ENCODE data around the gene PPP1R9A. TPM values are rescaled to one million over a fixed set of nuclear protein-coding genes. Genes with fewer than 3 reads are reported as not detected.

Gene PPP1R9A
- polyA plus RNA-seq, 1 donor (not counting 4 experiments of a cell fraction or from before 2014, with no cell fraction given): 0.01 TPM

GRCh38 chr7:95322396-95322795 is 415.0 kb downstream of the PPP1R9A start:
- TF ChIP-seq, protein P1, sequence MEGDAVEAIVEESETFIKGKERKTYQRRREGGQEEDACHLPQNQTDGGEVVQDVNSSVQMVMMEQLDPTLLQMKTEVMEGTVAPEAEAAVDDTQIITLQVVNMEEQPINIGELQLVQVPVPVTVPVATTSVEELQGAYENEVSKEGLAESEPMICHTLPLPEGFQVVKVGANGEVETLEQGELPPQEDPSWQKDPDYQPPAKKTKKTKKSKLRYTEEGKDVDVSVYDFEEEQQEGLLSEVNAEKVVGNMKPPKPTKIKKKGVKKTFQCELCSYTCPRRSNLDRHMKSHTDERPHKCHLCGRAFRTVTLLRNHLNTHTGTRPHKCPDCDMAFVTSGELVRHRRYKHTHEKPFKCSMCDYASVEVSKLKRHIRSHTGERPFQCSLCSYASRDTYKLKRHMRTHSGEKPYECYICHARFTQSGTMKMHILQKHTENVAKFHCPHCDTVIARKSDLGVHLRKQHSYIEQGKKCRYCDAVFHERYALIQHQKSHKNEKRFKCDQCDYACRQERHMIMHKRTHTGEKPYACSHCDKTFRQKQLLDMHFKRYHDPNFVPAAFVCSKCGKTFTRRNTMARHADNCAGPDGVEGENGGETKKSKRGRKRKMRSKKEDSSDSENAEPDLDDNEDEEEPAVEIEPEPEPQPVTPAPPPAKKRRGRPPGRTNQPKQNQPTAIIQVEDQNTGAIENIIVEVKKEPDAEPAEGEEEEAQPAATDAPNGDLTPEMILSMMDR (optimal IDR thresholded peaks at IDR 0.05 in 1 of 3, IDR thresholded peaks at IDR 0.05 in 1 of 3, conservative IDR thresholded peaks at IDR 0.05 in 1 of 3; ENCODE audit: extremely low read depth in 1 of 3, insufficient read depth in 2 of 3, low read length in 3 of 3): no peak
- TF ChIP-seq EZH2 (IDR thresholded peaks at IDR 0.05; ENCODE audit: low read length): no peak
- H3K4me1 ChIP-seq (ENCODE audit: control insufficient read depth, extremely low read depth, insufficient read depth, low read length): no peaks in the 10 kb centered on the region
- DNase-seq (ENCODE audit: low read depth, low spot score): no peak
- H3K27ac ChIP-seq (ENCODE audit: control insufficient read depth, insufficient read depth, low read length): no peak overlapping the region
- dilution Hi-C loops (cut with MboI; ENCODE audit: extremely low pct_ligation_motif_present, low sequenced_read_pairs): no loop called here
- no peak overlapping the region for H3K4me2 ChIP-seq (ENCODE audit: control insufficient read depth, extremely low read depth, insufficient read depth, low read depth, low read length)
- H3K36me3 ChIP-seq (ENCODE audit: control insufficient read depth in 2 of 2, extremely low read depth in 1 of 2, insufficient read depth in 2 of 2, low read length in 2 of 2): no peaks in the 10 kb centered on the region
- peaks cover 12% of the 10 kb centered on the region for H3K27me3 ChIP-seq (ENCODE audit: control insufficient read depth, extremely low read depth, insufficient read depth, low read length)
- no peaks in the 10 kb centered on the region for H4K20me1 ChIP-seq (ENCODE audit: control insufficient read depth, extremely low read depth, insufficient read depth, low read length)
- no peak for FAIRE-seq
- H3K9ac ChIP-seq (ENCODE audit: control insufficient read depth, extremely low read depth, insufficient read depth, low read length): no peak overlapping the region
- H3K9me3 ChIP-seq (ENCODE audit: control insufficient read depth, low read depth, low read length): no peaks in the 10 kb centered on the region
- H3K79me2 ChIP-seq (ENCODE audit: control insufficient read depth, insufficient read depth, low read length): no peaks in the 10 kb centered on the region
- H3K9me1 ChIP-seq (ENCODE audit: control insufficient read depth, extremely low read depth, insufficient read depth, low read length): no peaks in the 10 kb centered on the region
- H2AFZ ChIP-seq (ENCODE audit: control insufficient read depth, low read length): no peak overlapping the region
- H3K4me3 ChIP-seq (ENCODE audit: control insufficient read depth in 2 of 3, extremely low read depth in 1 of 3, insufficient read depth in 2 of 3, low read depth in 1 of 3, low read length in 3 of 3): no peak overlapping the region

GRCh38 chr7:95322854-95323253 is 415.5 kb downstream of the PPP1R9A start:
- Histone ChIP-seq H4K20me1 (ENCODE audit: control insufficient read depth, extremely low read depth, insufficient read depth, low read length) (no peaks in the 10 kb centered on the region), H3K9me1 (ENCODE audit: control insufficient read depth, extremely low read depth, insufficient read depth, low read length) (no peaks in the 10 kb centered on the region), H3K9ac (ENCODE audit: control insufficient read depth, extremely low read depth, insufficient read depth, low read length) (no peak overlapping the region), H3K27ac (ENCODE audit: control insufficient read depth, insufficient read depth, low read length) (no peak overlapping the region), H2AFZ (ENCODE audit: control insufficient read depth, low read length) (no peak overlapping the region), H3K4me2 (ENCODE audit: control insufficient read depth, extremely low read depth, insufficient read depth, low read depth, low read length) (no peak overlapping the region), H3K4me1 (ENCODE audit: control insufficient read depth, extremely low read depth, insufficient read depth, low read length) (no peaks in the 10 kb centered on the region), H3K9me3 (ENCODE audit: control insufficient read depth, low read depth, low read length) (no peaks in the 10 kb centered on the region), H3K79me2 (ENCODE audit: control insufficient read depth, insufficient read depth, low read length) (no peaks in the 10 kb centered on the region), H3K36me3 (ENCODE audit: control insufficient read depth in 2 of 2, extremely low read depth in 1 of 2, insufficient read depth in 2 of 2, low read length in 2 of 2) (no peaks in the 10 kb centered on the region), H3K4me3 (ENCODE audit: control insufficient read depth in 2 of 3, extremely low read depth in 1 of 3, insufficient read depth in 2 of 3, low read depth in 1 of 3, low read length in 3 of 3) (no peak overlapping the region), H3K27me3 (ENCODE audit: control insufficient read depth, extremely low read depth, insufficient read depth, low read length) (peaks cover 12% of the 10 kb centered on the region)
- no peak for DNase-seq (ENCODE audit: low read depth, low spot score)
- dilution Hi-C loops (cut with MboI; ENCODE audit: extremely low pct_ligation_motif_present, low sequenced_read_pairs): no loop called here
- FAIRE-seq: no peak
- TF ChIP-seq, protein P1 (optimal IDR thresholded peaks at IDR 0.05 in 1 of 3, IDR thresholded peaks at IDR 0.05 in 1 of 3, conservative IDR thresholded peaks at IDR 0.05 in 1 of 3; ENCODE audit: extremely low read depth in 1 of 3, insufficient read depth in 2 of 3, low read length in 3 of 3): no peak
- TF ChIP-seq EZH2 (IDR thresholded peaks at IDR 0.05; ENCODE audit: low read length): no peak

Data from keratinocyte (primary cell).